ENCODE data around the gene ARHGAP12.
A peak's percentile ranks its signal among the peaks of the same experiment; 100 is the strongest.

The ARHGAP12 gene

GRCh38 chr10:31823358-31823757 is 105.3 kb downstream of the ARHGAP12 start:
- H3K4me1 ChIP-seq, result no peaks in the 10 kb centered on the region
- H3K36me3 ChIP-seq (replicated peaks), result no peaks in the 10 kb centered on the region
- H3K27me3 ChIP-seq (ENCODE audit: low read depth), result no peaks in the 10 kb centered on the region
- in situ Hi-C loops (cut with MboI; ENCODE audit: low sequenced_read_pairs), result loop anchor here (25.0 kb wide), 1 partner anchor 1086 kb away; no protein-coding TSS in a partner anchor
- no peak overlapping the region for H3K4me3 ChIP-seq
- DNase-seq (ENCODE audit: low spot score in 2 of 2), result no peak
- H3K9me3 ChIP-seq, result no peaks in the 10 kb centered on the region

- no peaks in the 10 kb centered on the region for H3K27me3 ChIP-seq (ENCODE audit: low read depth)
- in situ Hi-C loops (cut with MboI; ENCODE audit: low sequenced_read_pairs), result loop anchor here (25.0 kb wide), 1 partner anchor 1085 kb away; no protein-coding TSS in a partner anchor
- H3K4me3 ChIP-seq, result no peak overlapping the region
- no peaks in the 10 kb centered on the region for H3K9me3 ChIP-seq
- DNase-seq (ENCODE audit: low spot score in 2 of 2), result no peak
- H3K36me3 ChIP-seq (replicated peaks), result no peaks in the 10 kb centered on the region
- H3K4me1 ChIP-seq, result no peaks in the 10 kb centered on the region
These were observed 105.9 kb downstream of the ARHGAP12 start for GRCh38 chr10:31822616-31823318.

- DNase-seq (ENCODE audit: low spot score in 2 of 2), result no peak
- no peaks in the 10 kb centered on the region for H3K9me3 ChIP-seq
- no peaks in the 10 kb centered on the region for H3K36me3 ChIP-seq (replicated peaks)
- H3K4me1 ChIP-seq, result no peaks in the 10 kb centered on the region
- H3K4me3 ChIP-seq, result no peak overlapping the region
- no peaks in the 10 kb centered on the region for H3K27me3 ChIP-seq (ENCODE audit: low read depth)
- in situ Hi-C loops (cut with MboI; ENCODE audit: low sequenced_read_pairs), result loop anchor here (25.0 kb wide), 1 partner anchor 1085 kb away; no protein-coding TSS in a partner anchor
These were observed 106.5 kb downstream of the ARHGAP12 start for GRCh38 chr10:31822150-31822549.

- no peaks in the 10 kb centered on the region for H3K27me3 ChIP-seq (ENCODE audit: low read depth)
- H3K9me3 ChIP-seq, result no peaks in the 10 kb centered on the region
- no peaks in the 10 kb centered on the region for H3K4me1 ChIP-seq
- no peak for DNase-seq (ENCODE audit: low spot score in 2 of 2)
- in situ Hi-C loops (cut with MboI; ENCODE audit: low sequenced_read_pairs), result loop anchor here (25.0 kb wide), 1 partner anchor 1084 kb away; no protein-coding TSS in a partner anchor
- no peaks in the 10 kb centered on the region for H3K36me3 ChIP-seq (replicated peaks)
- H3K4me3 ChIP-seq, result no peak overlapping the region
These were observed 107.8 kb downstream of the ARHGAP12 start for GRCh38 chr10:31820778-31821369.

GRCh38 chr10:31820096-31820495 is 108.5 kb downstream of the ARHGAP12 start:
- Histone ChIP-seq H3K9me3 (no peaks in the 10 kb centered on the region), H3K4me1 (no peaks in the 10 kb centered on the region), H3K4me3 (no peak overlapping the region), H3K36me3 (replicated peaks) (no peaks in the 10 kb centered on the region), H3K27me3 (ENCODE audit: low read depth) (no peaks in the 10 kb centered on the region)
- no peak for DNase-seq (ENCODE audit: low spot score in 2 of 2)
- in situ Hi-C loops (cut with MboI; ENCODE audit: low sequenced_read_pairs), result loop anchor here (25.0 kb wide), 1 partner anchor 1083 kb away; no protein-coding TSS in a partner anchor

- no peaks in the 10 kb centered on the region for H3K27me3 ChIP-seq (ENCODE audit: low read depth)
- H3K36me3 ChIP-seq (replicated peaks), result no peaks in the 10 kb centered on the region
- H3K4me1 ChIP-seq, result no peaks in the 10 kb centered on the region
- in situ Hi-C loops (cut with MboI; ENCODE audit: low sequenced_read_pairs), result loop anchor here (25.0 kb wide), 1 partner anchor 1082 kb away; no protein-coding TSS in a partner anchor
- DNase-seq (ENCODE audit: low spot score in 2 of 2), result no peak
- no peak overlapping the region for H3K4me3 ChIP-seq
- no peaks in the 10 kb centered on the region for H3K9me3 ChIP-seq
These were observed 109.2 kb downstream of the ARHGAP12 start for GRCh38 chr10:31819391-31819820.

GRCh38 chr10:31816318-31816717 is 112.3 kb downstream of the ARHGAP12 start:
- Histone ChIP-seq H3K4me3 (no peak overlapping the region), H3K4me1 (no peaks in the 10 kb centered on the region), H3K9me3 (no peaks in the 10 kb centered on the region), H3K27me3 (ENCODE audit: low read depth) (no peaks in the 10 kb centered on the region), H3K36me3 (replicated peaks) (no peaks in the 10 kb centered on the region)
- no peak for DNase-seq (ENCODE audit: low spot score in 2 of 2)
- in situ Hi-C loops (cut with MboI; ENCODE audit: low sequenced_read_pairs), result loop anchor here (25.0 kb wide), 1 partner anchor 1079 kb away; no protein-coding TSS in a partner anchor

- no peaks in the 10 kb centered on the region; the same call in 1 of the 2 replicates for H3K36me3 ChIP-seq (replicated peaks)
- H3K27me3 ChIP-seq (ENCODE audit: low read depth), result no peaks in the 10 kb centered on the region
- no peaks in the 10 kb centered on the region for H3K9me3 ChIP-seq
- no peaks in the 10 kb centered on the region for H3K4me1 ChIP-seq
- no peak overlapping the region for H3K4me3 ChIP-seq
- in situ Hi-C loops (cut with MboI; ENCODE audit: low sequenced_read_pairs), result loop anchor here (25.0 kb wide), 1 partner anchor 1071 kb away; no protein-coding TSS in a partner anchor
- DNase-seq (ENCODE audit: low spot score in 2 of 2), result peak in 1 of 2 experiments; percentile 48
These were observed 120.1 kb downstream of the ARHGAP12 start for GRCh38 chr10:31808258-31809218.

- in situ Hi-C loops (cut with MboI; ENCODE audit: low sequenced_read_pairs), result loop anchor here (25.0 kb wide), 1 partner anchor 1067 kb away; no protein-coding TSS in a partner anchor
- no peaks in the 10 kb centered on the region for H3K9me3 ChIP-seq
- no peak for DNase-seq (ENCODE audit: low spot score in 2 of 2)
- no peak overlapping the region for H3K4me3 ChIP-seq
- H3K27me3 ChIP-seq (ENCODE audit: low read depth), result no peaks in the 10 kb centered on the region
- no peaks in the 10 kb centered on the region; the same call in 1 of the 2 replicates for H3K36me3 ChIP-seq (replicated peaks)
- H3K4me1 ChIP-seq, result no peaks in the 10 kb centered on the region
These were observed 124.2 kb downstream of the ARHGAP12 start for GRCh38 chr10:31804352-31804810.

GRCh38 chr10:31803606-31804351 is 124.9 kb downstream of the ARHGAP12 start:
- in situ Hi-C loops (cut with MboI; ENCODE audit: low sequenced_read_pairs), result loop anchor here (25.0 kb wide), 1 partner anchor 1066 kb away; no protein-coding TSS in a partner anchor
- H3K27me3 ChIP-seq (ENCODE audit: low read depth), result no peaks in the 10 kb centered on the region
- no peak overlapping the region for H3K4me3 ChIP-seq
- H3K9me3 ChIP-seq, result no peaks in the 10 kb centered on the region
- no peak for DNase-seq (ENCODE audit: low spot score in 2 of 2)
- no peaks in the 10 kb centered on the region; the same call in 1 of the 2 replicates for H3K36me3 ChIP-seq (replicated peaks)
- H3K4me1 ChIP-seq, result no peaks in the 10 kb centered on the region

- in situ Hi-C loops (cut with MboI; ENCODE audit: low sequenced_read_pairs), result no loop called here
- Histone ChIP-seq H3K4me1 (no peaks in the 10 kb centered on the region), H3K36me3 (replicated peaks) (no peaks in the 10 kb centered on the region), H3K9me3 (no peaks in the 10 kb centered on the region), H3K4me3 (no peak overlapping the region), H3K27me3 (ENCODE audit: low read depth) (no peaks in the 10 kb centered on the region)
- no peak for DNase-seq (ENCODE audit: low spot score in 2 of 2)
These were observed 129.4 kb downstream of the ARHGAP12 start for GRCh38 chr10:31799181-31799580.

- H3K4me3 ChIP-seq, result no peak overlapping the region
- no peaks in the 10 kb centered on the region for H3K4me1 ChIP-seq
- in situ Hi-C loops (cut with MboI; ENCODE audit: low sequenced_read_pairs), result no loop called here
- no peaks in the 10 kb centered on the region for H3K9me3 ChIP-seq
- DNase-seq (ENCODE audit: low spot score in 2 of 2), result no peak
- no peaks in the 10 kb centered on the region for H3K36me3 ChIP-seq (replicated peaks)
- H3K27me3 ChIP-seq (ENCODE audit: low read depth), result no peaks in the 10 kb centered on the region
These were observed 135.9 kb downstream of the ARHGAP12 start for GRCh38 chr10:31792745-31793144.

Data from HAP-1 (cell line).